ENCODE data around the gene PROM2.

The PROM2 gene

DNA sequence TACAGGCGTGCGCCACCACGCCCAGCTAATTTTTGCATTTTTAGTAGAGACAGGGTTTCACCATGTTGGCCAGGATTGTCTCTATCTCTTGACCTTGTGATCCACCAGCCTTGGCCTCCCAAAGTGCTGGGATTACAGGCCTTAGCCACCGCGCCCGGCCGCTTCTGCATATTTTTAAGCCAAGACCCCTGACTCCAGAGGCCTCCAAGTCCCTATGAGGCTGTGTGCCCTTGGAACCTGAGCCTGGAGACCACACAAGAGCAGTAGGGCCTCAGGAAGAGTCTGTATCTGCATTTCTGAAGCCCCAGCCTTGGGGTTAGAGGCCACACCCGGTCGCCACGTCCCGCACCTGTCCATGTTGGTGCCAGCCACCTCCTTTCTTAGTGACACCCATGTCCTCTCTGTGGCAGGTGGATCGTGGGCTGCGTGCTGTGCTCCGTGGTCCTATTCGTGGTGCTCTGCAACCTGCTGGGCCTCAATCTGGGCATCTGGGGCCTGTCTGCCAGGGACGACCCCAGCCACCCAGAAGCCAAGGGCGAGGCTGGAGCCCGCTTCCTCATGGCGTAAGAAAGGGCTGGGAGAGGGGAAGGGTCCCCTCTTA is 5.3 kb downstream of the PROM2 start:
- TF ChIP-seq, protein P1, sequence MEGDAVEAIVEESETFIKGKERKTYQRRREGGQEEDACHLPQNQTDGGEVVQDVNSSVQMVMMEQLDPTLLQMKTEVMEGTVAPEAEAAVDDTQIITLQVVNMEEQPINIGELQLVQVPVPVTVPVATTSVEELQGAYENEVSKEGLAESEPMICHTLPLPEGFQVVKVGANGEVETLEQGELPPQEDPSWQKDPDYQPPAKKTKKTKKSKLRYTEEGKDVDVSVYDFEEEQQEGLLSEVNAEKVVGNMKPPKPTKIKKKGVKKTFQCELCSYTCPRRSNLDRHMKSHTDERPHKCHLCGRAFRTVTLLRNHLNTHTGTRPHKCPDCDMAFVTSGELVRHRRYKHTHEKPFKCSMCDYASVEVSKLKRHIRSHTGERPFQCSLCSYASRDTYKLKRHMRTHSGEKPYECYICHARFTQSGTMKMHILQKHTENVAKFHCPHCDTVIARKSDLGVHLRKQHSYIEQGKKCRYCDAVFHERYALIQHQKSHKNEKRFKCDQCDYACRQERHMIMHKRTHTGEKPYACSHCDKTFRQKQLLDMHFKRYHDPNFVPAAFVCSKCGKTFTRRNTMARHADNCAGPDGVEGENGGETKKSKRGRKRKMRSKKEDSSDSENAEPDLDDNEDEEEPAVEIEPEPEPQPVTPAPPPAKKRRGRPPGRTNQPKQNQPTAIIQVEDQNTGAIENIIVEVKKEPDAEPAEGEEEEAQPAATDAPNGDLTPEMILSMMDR (IDR thresholded peaks at IDR 0.05; ENCODE audit: borderline replicate concordance, insufficient read depth, low read depth, low read length) = no peak
- H3K4me3 ChIP-seq (ENCODE audit: low read depth, low read length) = no peak overlapping the region

DNA sequence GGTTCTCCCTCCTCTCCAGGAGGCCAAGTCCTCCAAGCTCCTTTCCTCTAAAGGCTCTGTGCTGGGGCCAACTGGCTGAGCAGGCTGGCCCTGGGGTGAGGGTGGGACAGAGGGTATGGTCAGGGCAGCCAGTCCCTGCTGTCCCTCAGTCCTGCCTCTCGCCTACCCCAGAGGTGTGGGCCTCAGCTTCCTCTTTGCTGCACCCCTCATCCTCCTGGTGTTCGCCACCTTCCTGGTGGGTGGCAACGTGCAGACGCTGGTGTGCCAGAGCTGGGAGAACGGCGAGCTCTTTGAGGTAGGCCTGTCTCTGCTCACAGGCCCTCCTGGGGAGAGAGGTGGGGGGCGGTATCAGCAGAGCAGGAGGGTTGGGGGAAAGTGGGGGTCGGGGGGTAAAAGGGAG is 6.8 kb downstream of the PROM2 start:
- H3K4me3 ChIP-seq (ENCODE audit: low read depth, low read length) = no peak overlapping the region

DNA sequence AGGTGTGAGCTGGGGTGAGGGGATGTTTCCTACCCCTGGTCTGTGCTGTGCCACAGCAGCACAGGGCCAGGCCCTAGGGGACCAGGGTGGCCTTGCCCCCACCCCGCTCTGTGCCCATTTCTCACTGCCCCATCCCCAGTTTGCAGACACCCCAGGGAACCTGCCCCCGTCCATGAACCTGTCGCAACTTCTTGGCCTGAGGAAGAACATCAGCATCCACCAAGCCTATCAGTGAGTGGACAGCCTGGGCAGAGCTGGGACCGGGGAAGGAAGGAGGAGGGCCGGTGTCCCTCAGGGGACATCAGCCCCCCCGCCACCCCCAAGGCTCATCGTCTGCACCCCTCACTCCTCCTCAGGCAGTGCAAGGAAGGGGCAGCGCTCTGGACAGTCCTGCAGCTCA is 7.5 kb downstream of the PROM2 start:
- TF ChIP-seq, protein P1 (IDR thresholded peaks at IDR 0.05; ENCODE audit: borderline replicate concordance, insufficient read depth, low read depth, low read length) = no peak
- H3K4me3 ChIP-seq (ENCODE audit: low read depth, low read length) = no peak overlapping the region

More for the DNA sequence above, 6.8 kb downstream of the PROM2 start:
- TF ChIP-seq, protein P1 (IDR thresholded peaks at IDR 0.05; ENCODE audit: borderline replicate concordance, insufficient read depth, low read depth, low read length) = no peak

DNA sequence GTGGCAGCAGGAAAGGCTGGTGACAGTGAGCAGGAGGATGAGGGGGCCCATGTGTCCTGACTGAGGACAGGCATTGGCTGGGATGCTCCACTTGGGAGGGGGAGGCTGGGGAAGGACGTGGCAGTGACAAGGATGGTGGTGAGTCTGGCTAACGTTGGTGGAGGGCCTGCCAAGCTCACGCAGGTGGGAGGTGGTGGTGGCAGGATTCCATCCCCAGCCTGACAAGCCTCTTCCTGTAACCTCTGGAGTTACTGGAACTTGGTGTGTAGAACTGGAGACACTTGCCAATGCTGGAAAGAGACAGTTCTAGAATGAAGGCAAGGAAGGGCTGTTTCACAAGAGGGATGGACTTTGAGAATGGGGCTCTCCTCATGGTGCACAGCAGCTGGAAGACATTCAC is 8.2 kb downstream of the PROM2 start:
- TF ChIP-seq, protein P1 (IDR thresholded peaks at IDR 0.05; ENCODE audit: borderline replicate concordance, insufficient read depth, low read depth, low read length) = no peak
- H3K4me3 ChIP-seq (ENCODE audit: low read depth, low read length) = no peak overlapping the region

DNA sequence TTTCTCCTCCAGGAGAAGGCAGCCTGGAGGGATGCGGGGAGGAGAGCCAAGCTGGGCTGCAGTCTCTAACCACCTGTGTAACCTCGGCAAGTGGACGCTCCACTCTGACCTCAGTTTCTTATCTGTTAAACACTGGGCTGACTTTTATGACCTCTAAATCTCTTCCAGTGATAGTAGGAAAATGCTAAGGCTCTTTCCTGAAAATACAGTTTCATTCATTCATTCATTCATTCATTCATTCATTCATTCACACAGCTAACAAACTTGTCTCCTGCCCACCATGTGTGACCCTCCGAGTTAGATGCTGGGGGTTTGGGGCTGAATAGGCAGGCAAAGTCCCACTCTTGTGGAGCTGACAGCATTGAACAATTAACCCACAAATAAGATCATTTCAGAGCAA is 9.3 kb downstream of the PROM2 start:
- no peak overlapping the region for H3K4me3 ChIP-seq (ENCODE audit: low read depth, low read length)
- TF ChIP-seq, protein P1 (IDR thresholded peaks at IDR 0.05; ENCODE audit: borderline replicate concordance, insufficient read depth, low read depth, low read length) = no peak

DNA sequence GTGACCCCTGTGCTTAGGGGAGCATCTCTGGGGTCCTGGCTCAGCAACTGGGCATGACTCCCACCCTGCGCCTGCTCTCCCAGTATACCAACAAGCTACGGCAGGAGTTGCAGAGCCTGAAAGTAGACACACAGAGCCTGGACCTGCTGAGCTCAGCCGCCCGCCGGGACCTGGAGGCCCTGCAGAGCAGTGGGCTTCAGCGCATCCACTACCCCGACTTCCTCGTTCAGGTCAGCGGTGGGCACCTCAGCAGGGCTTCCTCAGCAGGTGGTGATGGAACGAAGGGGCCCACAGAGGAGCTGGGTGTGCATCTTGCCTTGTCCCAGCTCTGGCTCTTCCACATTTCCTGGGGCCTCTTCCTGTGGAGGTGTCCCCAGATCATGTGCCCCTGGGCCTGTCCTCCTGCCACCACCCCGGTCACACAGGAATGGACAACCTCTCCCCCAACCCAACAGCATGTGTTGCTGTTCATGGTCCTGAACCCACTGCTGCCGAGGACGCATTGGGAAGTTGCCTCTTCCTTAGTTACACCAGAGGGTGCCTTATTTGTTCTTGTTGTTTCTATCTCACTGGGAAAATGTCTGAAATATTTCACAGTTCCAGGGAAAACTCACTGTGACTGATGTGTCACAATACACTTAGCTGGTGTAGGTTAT is 10.8 kb downstream of the PROM2 start:
- H3K4me3 ChIP-seq (ENCODE audit: low read depth, low read length) = no peak overlapping the region
- TF ChIP-seq, protein P1 (IDR thresholded peaks at IDR 0.05; ENCODE audit: borderline replicate concordance, insufficient read depth, low read depth, low read length) = no peak

DNA sequence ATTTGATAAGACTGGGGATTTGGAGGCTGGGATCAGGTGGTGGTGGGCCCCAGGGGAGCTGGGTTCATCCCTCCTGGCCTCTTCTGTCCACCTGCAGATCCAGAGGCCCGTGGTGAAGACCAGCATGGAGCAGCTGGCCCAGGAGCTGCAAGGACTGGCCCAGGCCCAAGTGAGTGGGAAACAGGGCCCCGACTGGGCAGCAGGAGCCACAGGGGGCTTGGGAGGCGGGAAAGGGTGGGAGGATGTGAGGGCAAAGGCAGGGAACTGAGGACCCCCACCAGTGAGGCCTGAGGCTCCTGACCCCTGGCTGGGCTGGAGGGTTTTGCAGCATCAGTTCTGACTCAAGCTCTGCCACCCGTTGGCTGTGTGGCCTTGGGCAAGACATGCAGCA is 11.3 kb downstream of the PROM2 start:
- TF ChIP-seq, protein P1 (IDR thresholded peaks at IDR 0.05; ENCODE audit: borderline replicate concordance, insufficient read depth, low read depth, low read length) = no peak
- H3K4me3 ChIP-seq (ENCODE audit: low read depth, low read length) = no peak overlapping the region

All from GM12875 (cell line).